Inflammatory macrophage treated with lipopolysaccharide for 4 hours (primary cell): Measurements from ENCODE around the gene ST3GAL4.
A peak's percentile ranks its signal among the peaks of the same experiment; 100 is the strongest.
"Not testable (repeated sequence)": the region's sequence is repeated elsewhere in the genome, so short reads cannot be mapped to it uniquely, and the experiment has no call there.

ENCODE experiments used
- DNase-seq: peaks from one replicate; pipeline ENCODE4 v3.0.0-alpha.2; 2020

The ST3GAL4 gene, protein sequence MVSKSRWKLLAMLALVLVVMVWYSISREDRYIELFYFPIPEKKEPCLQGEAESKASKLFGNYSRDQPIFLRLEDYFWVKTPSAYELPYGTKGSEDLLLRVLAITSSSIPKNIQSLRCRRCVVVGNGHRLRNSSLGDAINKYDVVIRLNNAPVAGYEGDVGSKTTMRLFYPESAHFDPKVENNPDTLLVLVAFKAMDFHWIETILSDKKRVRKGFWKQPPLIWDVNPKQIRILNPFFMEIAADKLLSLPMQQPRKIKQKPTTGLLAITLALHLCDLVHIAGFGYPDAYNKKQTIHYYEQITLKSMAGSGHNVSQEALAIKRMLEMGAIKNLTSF

DNA sequence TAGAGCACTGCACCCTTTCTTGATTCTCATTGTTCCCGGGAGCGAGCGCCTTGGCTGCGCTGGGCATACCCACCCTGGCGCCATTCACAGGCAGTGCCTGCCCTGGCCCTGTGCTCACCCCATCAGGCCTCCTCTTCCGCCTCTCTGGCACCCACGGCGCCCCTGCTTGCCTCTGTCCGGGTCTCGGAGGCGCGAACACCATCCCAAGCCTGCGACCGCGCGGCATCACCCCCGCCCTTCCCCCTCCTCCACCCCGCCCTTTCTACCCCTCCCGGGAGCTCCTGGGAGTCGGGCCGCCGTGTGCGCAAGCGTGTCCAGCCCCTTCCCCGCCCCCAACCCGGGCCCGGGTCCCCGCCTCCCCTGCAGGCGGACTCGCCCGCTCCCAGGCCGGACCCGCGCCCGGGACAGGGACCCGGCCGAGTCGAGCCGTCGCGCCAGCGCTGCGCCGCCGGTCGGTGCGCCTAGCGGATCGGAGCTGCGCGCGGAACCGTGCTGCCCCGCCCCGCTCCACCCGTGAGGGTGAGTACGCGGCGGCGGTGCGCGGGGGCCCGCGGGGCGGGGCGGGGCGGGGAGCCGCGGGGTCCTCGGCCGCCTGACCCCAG is at the start of gene ST3GAL4:
Gene ST3GAL4, plus strand, starts transcription at position 363 of the 602 bp plus-strand sequence. CDS start 50,470 bp downstream, outside the sequence.
- peak; percentile 69 for DNase-seq

DNA sequence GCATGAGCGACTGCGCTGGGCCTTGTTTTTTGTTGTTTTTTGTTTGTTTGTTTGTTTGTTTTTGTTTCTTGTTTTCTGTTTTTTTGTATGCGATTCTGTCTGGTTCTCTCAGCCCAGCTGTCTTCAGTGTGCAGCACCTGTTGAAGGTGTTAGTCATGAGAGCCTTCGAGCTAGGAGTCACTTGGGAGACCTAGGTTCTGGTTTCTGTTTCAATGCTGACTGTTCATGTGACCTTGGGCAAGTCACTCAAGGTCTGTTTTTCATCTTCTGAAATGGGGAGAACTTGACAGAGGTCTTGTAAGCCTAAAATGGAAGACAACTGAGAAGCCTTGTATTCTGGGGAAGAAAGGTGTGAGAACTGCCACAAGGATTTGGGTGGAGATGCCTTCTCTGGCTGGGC is 49.8 kb upstream of the ST3GAL4 start:
- no peak for DNase-seq

DNA sequence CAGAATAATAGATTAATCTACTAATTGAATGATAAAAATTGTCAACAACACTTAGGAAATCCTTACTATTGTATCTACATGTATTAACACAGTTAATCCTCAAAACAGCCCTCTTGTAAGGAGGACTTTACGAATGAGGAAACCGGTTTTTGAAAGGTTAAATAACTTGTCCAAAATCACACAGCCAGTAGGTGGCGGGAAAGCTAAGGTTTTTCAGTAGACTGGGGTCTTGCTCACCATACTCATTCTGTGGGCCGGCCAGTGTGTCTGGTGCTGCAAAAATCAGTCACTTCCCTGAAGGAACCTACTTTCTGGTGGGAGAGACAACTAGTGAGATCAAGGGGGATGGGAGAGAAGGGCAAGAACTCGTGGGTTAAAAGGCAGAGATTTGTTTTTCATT is 47.8 kb upstream of the ST3GAL4 start:
- DNase-seq: peak; percentile 56

DNA sequence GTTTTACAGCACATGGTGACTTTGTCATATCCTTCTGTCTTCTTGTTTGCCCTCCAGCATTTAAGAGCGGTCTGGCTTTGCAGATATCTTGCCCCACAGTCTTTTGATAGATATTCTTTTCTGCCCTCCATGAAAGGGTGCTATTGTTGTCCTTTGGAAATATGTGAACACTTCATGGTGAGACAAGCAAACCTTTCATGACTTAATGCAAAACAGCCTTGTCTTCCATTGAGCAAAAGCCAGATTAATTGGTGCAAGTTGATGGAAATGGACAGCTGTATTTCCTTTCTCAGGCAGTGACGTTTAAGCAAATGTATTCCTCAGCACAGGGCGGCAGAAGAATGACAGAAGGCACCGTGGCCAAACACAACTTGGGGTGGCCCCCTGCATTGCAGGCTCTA is 47.2 kb upstream of the ST3GAL4 start:
- DNase-seq: no peak

DNA sequence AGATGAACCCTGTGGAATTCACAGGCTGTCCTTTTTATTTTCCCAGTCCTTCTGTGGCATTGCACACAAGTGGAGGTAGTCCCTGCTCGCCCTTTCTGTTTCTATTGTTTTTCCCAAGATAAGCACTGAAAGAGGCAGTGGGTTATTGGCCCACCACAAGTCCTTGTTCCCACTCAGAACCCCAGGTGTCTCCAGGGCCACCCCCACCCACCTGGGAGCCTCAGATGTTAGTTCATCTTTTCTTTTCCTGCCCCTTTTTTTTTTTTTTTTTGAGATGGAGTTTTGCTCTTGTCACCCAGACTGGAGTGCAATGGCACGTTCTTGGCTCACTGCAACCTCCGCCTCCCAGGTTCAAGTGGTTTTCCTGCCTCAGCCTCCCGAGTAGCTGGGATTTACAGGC is 46.7 kb upstream of the ST3GAL4 start:
- DNase-seq: not testable (repeated sequence)

DNA sequence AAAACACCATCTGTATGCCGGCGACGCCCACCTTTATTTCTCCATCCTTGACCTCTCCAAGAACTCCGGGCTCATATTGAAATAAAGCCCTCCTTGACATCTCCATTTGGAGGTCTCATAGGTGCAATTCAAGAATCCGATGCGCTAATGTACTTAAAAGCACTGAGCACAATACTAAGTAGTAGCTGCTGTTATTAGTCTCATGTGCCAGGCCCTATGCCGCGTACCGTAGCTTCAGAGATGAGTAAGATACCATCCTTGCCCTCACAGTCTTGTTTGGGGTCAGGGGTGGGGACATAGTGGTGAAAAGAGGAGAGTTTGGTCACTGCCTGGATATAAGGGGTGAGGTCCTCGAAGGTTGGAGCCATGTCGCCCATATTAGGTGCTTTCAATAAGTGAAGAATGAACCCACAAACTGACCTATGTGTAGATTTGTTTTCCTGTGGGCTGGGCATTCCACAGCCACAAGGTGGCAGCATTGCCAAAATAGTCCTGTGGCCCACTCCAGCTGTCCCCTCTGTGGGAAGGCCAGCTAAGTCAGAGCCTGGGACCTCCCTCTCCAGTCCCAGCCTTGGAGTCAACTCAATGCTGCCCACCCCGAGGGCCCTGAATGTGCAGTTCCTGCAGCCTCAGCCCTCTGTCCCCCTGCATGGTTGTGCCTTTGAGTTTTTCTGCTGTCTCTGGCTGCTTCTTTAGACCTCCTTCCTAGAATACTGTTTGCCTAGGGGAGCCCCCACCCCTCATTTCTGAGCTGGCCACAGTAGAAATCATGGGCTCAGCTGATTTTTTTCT is 45.1 kb upstream of the ST3GAL4 start:
- peak; percentile 79 for DNase-seq

DNA sequence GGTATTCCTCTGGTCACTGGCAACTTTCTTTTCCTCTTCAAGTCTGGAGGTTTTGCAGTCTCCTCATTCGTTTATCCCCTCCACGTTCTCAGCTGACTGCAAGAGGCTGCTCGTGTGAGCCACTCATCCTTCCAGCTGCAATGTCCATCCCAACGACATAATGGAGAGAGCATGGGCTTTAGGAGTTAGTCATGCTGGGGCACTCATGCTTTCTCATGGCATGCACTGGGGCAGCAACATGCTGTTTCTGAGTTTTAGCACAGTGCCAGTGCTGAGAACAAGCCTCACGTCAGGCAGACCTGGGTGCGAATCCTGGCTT is 44.5 kb upstream of the ST3GAL4 start:
- peak; percentile 27 for DNase-seq

DNA sequence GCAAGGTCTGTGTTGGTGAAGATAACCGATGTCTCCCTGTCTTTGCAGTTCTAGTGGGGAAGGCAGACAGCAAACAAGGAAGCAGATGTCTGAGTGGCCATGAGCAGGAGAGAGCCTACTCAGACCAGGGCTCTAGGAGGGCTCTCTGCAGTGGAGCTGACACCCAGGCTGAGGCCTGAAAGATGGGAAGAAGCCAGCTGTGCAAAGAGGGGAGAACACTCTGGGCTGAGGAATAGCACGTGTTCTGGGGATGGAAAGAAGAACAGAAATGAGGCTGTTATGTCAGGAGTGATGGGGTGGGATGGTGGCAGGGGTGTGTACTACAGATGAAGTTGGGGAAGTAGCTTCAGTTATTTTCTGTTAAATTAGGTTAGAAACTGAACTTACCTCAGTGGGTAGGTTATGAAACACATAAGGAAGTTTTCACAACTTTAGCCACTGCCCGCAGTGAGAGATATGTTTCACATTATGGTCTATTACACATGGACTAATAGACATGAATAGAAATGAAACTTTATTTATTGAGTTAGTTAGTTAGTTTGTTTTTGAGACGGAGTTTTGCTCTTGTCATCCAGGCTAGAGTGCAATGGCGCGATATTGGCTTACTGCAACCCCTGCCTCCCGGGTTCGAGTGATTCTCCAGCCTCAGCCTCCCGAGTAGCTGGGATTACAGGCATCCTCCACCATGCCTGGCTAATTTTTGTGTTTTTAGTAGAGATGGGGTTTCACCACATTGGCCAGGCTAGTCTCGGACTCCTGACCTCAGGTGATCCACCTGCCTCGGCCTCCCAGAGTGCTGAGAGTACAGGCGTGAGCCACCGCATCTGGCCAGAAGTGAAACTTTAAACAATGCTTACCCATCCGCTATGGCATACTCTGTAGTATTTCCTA is 43.8 kb upstream of the ST3GAL4 start:
- DNase-seq: peak; percentile 96

DNA sequence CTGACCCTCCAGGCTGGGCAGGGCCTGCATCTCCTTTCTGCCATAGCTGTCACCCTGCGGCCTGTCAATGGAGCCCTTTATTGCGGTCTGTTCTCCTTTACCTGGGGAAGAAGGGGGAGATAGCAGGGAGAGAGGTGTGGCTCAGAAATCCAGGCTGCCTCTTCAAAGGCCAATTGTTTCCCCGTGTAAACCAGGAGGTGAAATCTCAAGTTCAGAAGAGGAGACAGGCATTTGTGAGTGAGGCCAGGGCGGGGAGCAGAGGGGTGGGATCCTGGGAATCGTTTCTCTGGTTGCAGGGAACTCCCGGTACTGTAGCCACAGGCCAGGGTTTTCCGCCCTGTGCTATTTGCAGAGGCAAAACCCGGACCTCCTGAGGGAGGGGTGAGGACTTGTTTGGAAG is 42.5 kb upstream of the ST3GAL4 start:
- DNase-seq: no peak

DNA sequence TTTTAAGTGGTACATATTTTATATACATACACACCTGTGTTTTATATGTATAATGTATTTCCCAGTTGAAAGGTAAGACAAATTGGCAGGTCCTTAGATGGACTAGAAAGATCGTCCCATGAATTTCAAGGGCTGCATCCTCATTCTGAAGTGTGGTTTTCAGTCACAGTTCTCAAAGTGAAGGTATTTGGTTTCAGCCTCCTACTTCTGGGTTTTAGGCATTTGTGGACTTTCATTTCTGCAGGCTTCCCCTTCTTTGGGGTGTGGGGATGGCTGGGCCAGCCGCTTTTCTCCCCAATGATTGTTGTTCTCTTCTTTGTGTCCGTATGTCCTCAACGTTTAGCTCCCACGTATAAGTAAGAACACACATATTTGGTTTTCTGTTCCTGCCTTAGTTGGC is 41.7 kb upstream of the ST3GAL4 start:
- DNase-seq: peak; percentile 40

DNA sequence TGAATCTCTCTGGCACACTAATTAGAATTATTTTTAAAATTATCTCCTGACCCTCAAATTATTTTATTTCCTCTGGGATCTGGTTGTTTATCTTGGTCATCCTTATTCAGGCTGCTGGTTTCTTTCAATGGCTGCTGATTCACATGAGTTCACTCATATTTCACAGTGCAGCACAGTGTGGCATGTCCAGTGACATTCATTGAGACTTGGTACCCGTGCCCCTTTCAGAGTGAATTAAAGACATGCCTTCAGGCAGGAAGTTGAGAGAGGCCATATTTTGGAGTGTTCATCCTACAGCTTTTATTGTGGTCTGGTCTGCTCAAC is 38.1 kb upstream of the ST3GAL4 start:
- DNase-seq: no peak

DNA sequence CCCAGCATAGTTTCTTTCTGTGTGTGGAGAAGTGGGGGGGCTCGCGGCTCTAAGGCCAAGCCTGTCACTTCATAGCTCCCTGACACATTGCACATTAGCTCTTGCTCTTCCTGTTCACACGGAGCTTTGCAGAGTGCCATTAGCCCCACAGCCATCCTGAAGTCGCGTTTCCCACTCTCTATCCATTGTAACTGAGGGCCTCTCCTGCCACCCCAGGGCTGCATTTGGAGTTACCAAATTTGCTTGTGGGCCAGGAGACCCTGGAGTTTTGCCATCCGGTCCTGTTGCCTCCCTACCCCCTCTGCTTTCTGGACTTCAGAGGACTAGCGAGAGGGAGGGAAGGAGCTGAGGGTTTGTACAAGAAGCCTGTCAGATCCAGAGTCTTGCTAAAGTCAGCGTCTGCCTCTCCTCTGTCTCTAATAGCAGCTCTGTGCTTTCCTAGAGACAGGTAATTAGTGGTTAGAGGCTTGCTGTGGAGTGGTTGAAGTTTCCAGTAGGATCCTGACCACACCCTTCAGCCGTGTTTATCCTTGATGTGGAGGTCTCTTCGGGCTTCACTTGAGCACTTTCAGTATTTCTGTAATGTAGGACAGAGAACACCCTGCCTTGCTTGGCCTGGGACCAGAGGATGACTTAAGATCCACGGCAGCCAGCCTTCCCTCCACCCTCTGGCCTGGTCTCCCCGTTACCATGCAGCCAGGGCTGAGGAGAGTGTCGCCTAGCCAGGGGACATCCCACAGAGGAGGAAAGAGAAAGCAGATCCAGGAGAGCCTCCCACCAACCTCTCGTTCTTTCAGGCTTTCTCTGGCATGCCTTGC is 37.5 kb upstream of the ST3GAL4 start:
- no peak for DNase-seq

DNA sequence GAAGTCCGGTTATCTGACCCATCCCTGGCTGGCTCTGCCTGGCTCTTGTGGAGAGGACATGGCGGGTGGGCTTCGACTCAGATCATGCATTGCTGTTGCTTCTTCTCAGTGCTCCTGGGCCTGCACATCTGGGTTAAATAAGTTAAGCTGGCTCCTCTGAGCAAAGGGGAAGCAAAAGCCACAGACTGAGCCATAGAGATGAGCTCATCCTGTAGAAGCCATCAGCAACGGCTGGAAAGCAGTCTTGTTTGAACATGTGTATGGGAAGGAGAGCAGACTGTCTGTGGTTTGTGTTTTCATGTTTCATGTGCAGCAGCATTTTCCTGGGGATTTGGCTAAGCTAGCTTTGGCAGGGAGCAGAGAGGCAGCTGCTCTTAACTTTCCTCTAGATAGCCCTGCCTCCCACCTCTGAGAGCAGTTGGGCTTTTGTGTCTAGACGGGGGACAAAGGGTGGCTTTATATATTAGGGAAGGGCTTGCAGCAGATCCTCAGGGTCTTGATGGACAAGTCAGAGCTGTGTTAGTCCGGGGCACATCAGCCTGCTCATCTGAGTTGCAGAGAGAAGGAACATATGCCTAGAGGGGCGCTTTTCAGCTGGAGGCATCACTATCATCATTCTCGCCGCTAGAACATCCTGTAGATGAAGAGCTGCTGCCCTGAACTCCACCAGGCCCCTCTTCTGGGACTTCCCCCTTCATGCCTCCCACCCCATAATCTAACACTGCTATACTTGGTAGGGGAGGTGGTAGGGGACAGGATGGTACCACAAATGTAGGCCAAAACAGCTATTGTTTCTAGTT is 36.7 kb upstream of the ST3GAL4 start:
- DNase-seq: peak; percentile 86

DNA sequence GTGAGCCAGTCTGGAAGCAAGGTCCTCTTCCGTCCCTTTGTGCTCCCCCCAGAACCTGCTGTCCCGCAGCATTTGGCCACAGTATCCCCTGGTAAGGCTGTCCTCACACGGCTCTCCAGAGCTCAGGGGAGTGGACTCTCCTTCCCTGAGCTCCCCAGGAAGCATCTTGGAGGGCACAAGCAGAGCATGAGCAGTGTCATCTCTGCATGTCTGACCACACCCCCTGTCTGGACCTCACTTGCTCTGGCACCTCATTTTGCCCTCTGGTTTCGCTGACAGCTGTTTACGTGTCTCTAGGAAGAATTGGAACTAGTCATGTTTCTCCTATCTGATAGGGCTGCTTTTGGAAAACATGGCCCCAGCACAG is 36.1 kb upstream of the ST3GAL4 start:
- no peak for DNase-seq

DNA sequence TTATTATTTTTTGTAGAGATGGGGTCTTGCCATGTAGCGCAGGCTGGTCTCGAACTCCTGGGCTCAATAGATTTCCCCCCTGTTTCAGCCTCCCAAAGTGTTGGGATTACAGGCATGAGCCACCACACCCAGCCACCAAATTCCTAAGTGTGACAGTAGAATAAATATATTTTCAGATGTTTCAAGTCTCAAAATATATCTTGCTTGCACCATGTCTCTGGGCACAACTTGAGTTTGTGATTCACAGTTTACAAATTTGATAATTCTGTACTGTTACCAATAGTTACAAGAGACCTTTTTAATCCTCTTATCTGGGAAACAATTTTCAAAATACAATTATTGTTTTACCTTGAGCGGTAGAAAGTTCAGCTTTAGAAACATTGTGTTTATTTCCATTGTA is 32.5 kb upstream of the ST3GAL4 start:
- DNase-seq: no peak

DNA sequence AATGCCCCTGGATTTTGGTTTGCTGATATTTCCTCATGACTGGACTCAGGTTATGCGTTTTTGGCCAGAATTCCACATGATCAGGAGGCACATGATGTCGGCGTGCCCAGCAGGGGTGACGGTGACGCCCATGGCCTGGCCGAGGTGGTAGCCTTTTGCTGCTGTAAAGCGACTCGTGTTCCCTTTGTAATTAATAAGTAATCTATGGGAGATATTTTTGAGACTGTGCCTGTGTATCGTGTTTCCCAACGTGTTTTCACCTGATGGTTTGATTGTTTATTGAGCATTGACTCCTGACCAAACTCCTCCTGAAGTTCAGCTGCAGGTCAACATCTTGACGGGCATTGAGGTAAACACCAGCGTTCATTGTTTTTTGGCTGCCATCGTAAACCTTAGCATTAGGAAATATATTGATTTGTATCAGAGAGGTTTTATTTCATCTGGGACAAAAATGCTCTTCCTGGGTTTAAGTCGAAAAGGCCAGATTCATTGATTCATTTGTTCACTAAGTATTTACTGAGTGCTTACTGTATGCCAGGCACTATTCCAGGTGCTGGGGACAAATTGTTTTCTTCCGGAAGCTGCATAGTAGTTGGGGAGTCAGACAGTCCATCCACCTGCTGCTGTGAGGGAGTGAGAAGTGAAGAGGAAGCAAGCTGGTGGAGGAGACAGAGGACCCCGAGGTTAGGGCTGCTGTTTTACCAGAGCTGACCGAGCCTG is 28.0 kb upstream of the ST3GAL4 start:
- no peak for DNase-seq

DNA sequence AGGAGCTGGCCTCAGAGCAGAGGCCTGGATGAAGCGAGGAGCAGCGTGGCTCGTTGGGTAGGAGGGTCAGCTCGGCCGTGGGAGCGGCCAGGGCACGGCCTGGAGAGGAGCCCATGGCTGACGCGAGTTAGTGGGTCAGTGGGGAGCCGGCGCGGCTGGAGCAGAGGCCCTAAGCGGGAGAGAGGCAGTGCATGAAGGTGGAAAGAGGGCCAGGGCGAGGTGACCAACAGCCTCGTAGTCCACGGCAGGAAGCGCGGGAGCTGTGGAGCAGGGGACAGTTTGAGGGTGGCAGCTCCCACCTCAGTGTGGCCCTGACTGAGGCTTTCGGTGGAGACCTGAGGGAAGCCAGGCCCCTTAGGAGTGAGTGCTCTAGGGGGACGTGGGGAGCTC is 27.5 kb upstream of the ST3GAL4 start:
- DNase-seq: no peak

DNA sequence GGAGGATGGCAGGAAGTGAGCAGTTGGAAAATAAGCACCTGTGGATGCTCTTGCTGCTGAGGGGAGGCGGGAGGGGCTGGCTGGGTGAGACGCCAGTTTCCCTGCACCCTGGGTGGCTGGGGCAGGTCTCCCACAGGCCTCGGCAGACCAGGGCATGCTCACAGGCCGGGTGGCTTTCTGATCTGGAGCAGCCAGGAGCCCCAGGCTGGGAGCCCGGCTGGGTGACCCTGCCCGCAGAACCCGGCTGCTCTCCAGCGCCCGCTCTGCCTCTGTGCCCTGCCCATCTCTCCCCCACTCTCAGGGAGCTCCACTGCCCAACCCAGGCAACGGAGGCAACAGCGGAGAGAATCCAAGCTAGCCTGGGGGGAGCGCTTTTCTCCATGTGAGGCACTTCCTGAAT is 27.0 kb upstream of the ST3GAL4 start:
- DNase-seq: no peak

DNA sequence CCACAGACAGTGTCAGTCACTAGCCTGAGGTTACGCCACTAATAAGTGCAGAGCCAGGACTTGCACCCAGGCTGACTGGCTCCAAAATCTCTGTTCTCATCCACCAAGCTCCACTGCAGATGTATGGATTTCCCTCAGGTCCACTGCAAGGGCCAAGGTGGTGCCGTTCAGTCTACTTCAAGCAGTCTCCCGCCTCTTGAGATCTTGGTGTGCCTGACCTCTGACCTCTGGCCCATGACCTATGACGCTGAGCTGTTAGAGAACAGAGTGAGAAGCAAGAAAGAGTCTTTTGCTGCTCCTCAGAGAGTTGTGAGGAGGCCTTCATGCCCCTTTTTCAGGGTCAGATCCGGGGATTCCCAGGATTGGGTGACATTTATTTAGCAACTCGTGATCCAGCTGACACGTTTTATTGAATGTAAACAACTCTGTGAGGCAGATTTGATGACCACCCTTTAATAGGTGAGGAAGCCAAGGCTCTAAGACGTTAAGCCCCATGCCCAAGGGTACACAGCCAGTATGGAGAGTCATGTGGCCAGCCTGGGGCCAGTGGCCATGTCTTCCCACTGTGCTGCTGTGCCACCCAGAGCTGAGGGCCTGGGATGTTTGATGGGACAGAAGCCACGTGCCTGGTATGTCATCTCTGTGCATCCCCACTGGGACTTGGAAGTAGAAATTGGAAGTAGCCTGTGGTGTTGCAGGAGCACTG is 26.4 kb upstream of the ST3GAL4 start:
- DNase-seq: no peak

DNA sequence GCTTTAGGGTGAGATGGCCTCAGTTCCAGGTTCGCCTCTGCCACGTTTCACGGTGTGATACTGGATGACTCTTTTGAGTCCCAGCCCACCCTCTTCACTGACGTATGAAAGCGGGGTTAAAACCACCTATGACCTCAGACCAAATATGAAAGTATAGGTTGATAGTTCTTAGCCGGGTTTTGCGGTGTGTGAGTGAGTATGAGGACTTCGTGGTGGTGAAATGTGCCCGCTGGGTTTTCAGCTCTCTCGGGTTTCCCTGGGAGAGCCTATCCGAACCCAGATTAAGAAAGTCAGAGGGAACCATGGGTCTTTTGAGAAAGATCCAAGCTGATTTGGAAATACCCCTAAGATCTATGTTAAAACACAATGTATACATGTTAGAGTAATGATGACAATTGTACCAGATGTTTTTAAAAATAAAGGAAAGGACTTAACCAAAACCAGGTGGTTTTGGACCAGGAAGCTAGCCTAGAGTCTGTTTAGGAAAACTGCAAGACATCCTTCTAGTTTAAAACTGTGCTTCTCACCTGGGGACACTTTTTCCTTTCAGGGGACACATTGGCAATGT is 25.8 kb upstream of the ST3GAL4 start:
- no peak for DNase-seq
